Endodermal cell (in vitro differentiated cells): Measurements from ENCODE around the gene IRF7. TPM values are rescaled to one million over a fixed set of nuclear protein-coding genes. Genes with fewer than 3 reads are reported as not detected.

Experiments used
- DNase-seq: peaks from one replicate; pipeline ENCODE4 v3.0.0-alpha.2; 2017
- H3K27ac ChIP-seq: 2 replicates; pipeline ENCODE4 v1.5.1; 2013; ENCODE audit warnings: mild to moderate bottlenecking, low read depth, low read length, moderate library complexity
- H3K27me3 ChIP-seq: 2 replicates; pipeline ENCODE4 v1.6.1; 2013; ENCODE audit warnings: mild to moderate bottlenecking, low read length, moderate library complexity; ENCODE audit not compliant: insufficient read depth, control insufficient read depth, poor library complexity, severe bottlenecking
- H3K36me3 ChIP-seq: 2 replicates; pipeline ENCODE4 v1.7.0; 2013; ENCODE audit warnings: mild to moderate bottlenecking, low read length, moderate library complexity; ENCODE audit not compliant: control insufficient read depth, insufficient read depth
- H3K4me1 ChIP-seq: one replicate; pipeline ENCODE4 v1.7.0; 2013; ENCODE audit warnings: low read length; ENCODE audit not compliant: control insufficient read depth, insufficient read depth
- H3K4me3 ChIP-seq: 2 replicates; pipeline ENCODE4 v1.5.1; 2013; ENCODE audit warnings: mild to moderate bottlenecking, low read length, moderate library complexity
- H3K9ac ChIP-seq: 2 replicates; pipeline ENCODE4 v1.6.1; 2013; ENCODE audit warnings: mild to moderate bottlenecking, low read length, moderate library complexity; ENCODE audit not compliant: poor library complexity, severe bottlenecking; ENCODE audit errors: extremely low read depth
- H3K9me3 ChIP-seq: 2 replicates; pipeline ENCODE4 v1.6.1; 2013; ENCODE audit warnings: mild to moderate bottlenecking, low read length, moderate library complexity; ENCODE audit not compliant: control insufficient read depth
- H3K27ac Mint-ChIP-seq: 2 replicates; pipeline ENCODE4 v1.8.0; 2020; ENCODE audit warnings: mixed read lengths
- H3K27me3 Mint-ChIP-seq: 2 replicates; pipeline ENCODE4 v1.8.0; 2021; ENCODE audit warnings: mild to moderate bottlenecking, mixed read lengths; ENCODE audit not compliant: insufficient read depth
- H3K36me3 Mint-ChIP-seq: 2 replicates; pipeline ENCODE4 v1.8.0; 2020; ENCODE audit warnings: low read depth, mixed read lengths
- H3K4me1 Mint-ChIP-seq: 2 replicates; pipeline ENCODE4 v1.8.0; 2020; ENCODE audit warnings: mixed read lengths
- H3K4me3 Mint-ChIP-seq: 2 replicates; pipeline ENCODE4 v1.8.0; 2020; ENCODE audit warnings: mild to moderate bottlenecking, moderate library complexity, mixed read lengths
- H3K9me3 Mint-ChIP-seq: 2 replicates; pipeline ENCODE4 v1.8.0; 2020; ENCODE audit warnings: mild to moderate bottlenecking, mixed read lengths
- CTCF ChIP-seq: fragments of 200-600 bp; sonication (generic); conservative IDR thresholded peaks from 2 replicates; pipeline ENCODE4 v1.5.0; 2021; ENCODE audit warnings: antibody characterized with exemption, mild to moderate bottlenecking
- WGBS, 2 experiments: methylation state at CpG; one replicate each; pipeline versions ENCODE4 v1.1.5 to v1.1.7; 2013; ENCODE audit warnings: missing lambda C conversion rate in 2 of 2, mixed read lengths in 1 of 2; ENCODE audit not compliant: insufficient coverage in 1 of 2, insufficient read length in 1 of 2; 5-methylcytosine and 5-hydroxymethylcytosine counted together
- total RNA-seq, 2 donors: library from RNA; stranded (reverse); fragmentation: NEBNext Ultra II Directional in 1 of 2; extraction: Animal tissue kit (Norgen Biotek cat#: 25700) in 1 of 2; gene quantifications; 2 replicates in 1 of 2; 3 replicates in 1 of 2; pipeline ENCODE4 v1.2.1, GENCODE V29; 2021

The IRF7 gene
- total RNA-seq, 2 donors from 2014 or later, result 9.3 to 16.8 TPM

- Histone ChIP-seq H3K4me1 (no peaks in the 10 kb centered on the region), H3K4me3 (no peak overlapping the region), H3K27ac (no peak overlapping the region), H3K27me3 (peaks cover 12% of the 10 kb centered on the region), H3K36me3 (no peaks in the 10 kb centered on the region), H3K9me3 (no peaks in the 10 kb centered on the region), H3K9ac (no peak overlapping the region)
- Mint-ChIP-seq H3K27ac (no peak overlapping the region), H3K27me3 (peaks cover 20% of the 10 kb centered on the region), H3K4me1 (no peaks in the 10 kb centered on the region), H3K9me3 (peaks cover 5% of the 10 kb centered on the region), H3K4me3 (peak overlapping the region; percentile 45), H3K36me3 (peaks cover 13% of the 10 kb centered on the region)
- WGBS, 2 experiments, result 92 to 95% methylated on average over 31 of the region's 31 CpGs
- peak; percentile 55 for DNase-seq
- no peak for TF ChIP-seq CTCF
Measured at GRCh38 chr11:628056-628455, 12.3 kb upstream of the IRF7 start.

GRCh38 chr11:627308-627576 lies 11.5 kb upstream of the IRF7 start:
- no peak overlapping the region for H3K27ac Mint-ChIP-seq
- no peaks in the 10 kb centered on the region for H3K4me1 Mint-ChIP-seq
- TF ChIP-seq CTCF, result no peak
- Histone ChIP-seq H3K4me1 (no peaks in the 10 kb centered on the region), H3K4me3 (no peak overlapping the region), H3K27ac (no peak overlapping the region), H3K9me3 (no peaks in the 10 kb centered on the region), H3K27me3 (peaks cover 12% of the 10 kb centered on the region), H3K9ac (no peak overlapping the region), H3K36me3 (no peaks in the 10 kb centered on the region)
- WGBS, 2 experiments, result 42 to 76% methylated on average over 4 to 20 of the region's 28 CpGs
- H3K36me3 Mint-ChIP-seq, result peaks cover 6% of the 10 kb centered on the region
- H3K27me3 Mint-ChIP-seq, result peaks cover 20% of the 10 kb centered on the region
- peaks cover 5% of the 10 kb centered on the region for H3K9me3 Mint-ChIP-seq
- no peak for DNase-seq
- no peak overlapping the region for H3K4me3 Mint-ChIP-seq

- no peaks in the 10 kb centered on the region for H3K4me1 Mint-ChIP-seq
- Histone ChIP-seq H3K9me3 (no peaks in the 10 kb centered on the region), H3K4me1 (no peaks in the 10 kb centered on the region), H3K9ac (no peak within 1 kb of the TSS), H3K27me3 (peaks cover 12% of the 10 kb centered on the region), H3K27ac (no peak within 1 kb of the TSS), H3K36me3 (no peaks in the 10 kb centered on the region), H3K4me3 (no peak within 1 kb of the TSS)
- H3K4me3 Mint-ChIP-seq, result peak within 1 kb of the TSS; percentile 47
- H3K27ac Mint-ChIP-seq, result no peak within 1 kb of the TSS
- peaks cover 5% of the 10 kb centered on the region for H3K9me3 Mint-ChIP-seq
- WGBS, 2 experiments, result 32 to 49% methylated on average over 22 to 72 of the region's 72 CpGs
- TF ChIP-seq CTCF, result no peak
- H3K36me3 Mint-ChIP-seq, result peaks cover 6% of the 10 kb centered on the region
- peaks cover 20% of the 10 kb centered on the region for H3K27me3 Mint-ChIP-seq
- DNase-seq, result peak; percentile 72
Measured at GRCh38 chr11:626475-627307, 10.9 kb upstream of the IRF7 start, which contains the start of gene SCT. Gene SCT (minus strand): TSS chr11:627181. CDS start chr11:627143, 38 bp downstream.
